Stimulated activated CD4-positive, alpha-beta T cell treated with anti-CD3 and anti-CD28 coated beads, Interleukin-1b, Interleukin-23, amount 100 ng/mL, for 48 hours (primary cell): ENCODE results near the gene SPACA6.

Source experiments
- DNase-seq: peaks from one replicate; pipeline ENCODE4 v3.0.0-alpha.2; 2020

SPACA6 gene

GRCh38 chr19:51739466-51740213 is 46.5 kb downstream of the SPACA6 start:
- no peak for DNase-seq

GRCh38 chr19:51740356-51740755 is 47.2 kb downstream of the SPACA6 start:
- DNase-seq: no peak

GRCh38 chr19:51742789-51743188 is 49.7 kb downstream of the SPACA6 start:
- DNase-seq: no peak

- DNase-seq: no peak
Measured at GRCh38 chr19:51743405-51743804, 50.3 kb downstream of the SPACA6 start.

- no peak for DNase-seq
Measured at GRCh38 chr19:51746731-51747130, 53.6 kb downstream of the SPACA6 start.

- no peak for DNase-seq
Measured at GRCh38 chr19:51749979-51750378, 56.8 kb downstream of the SPACA6 start.

GRCh38 chr19:51750400-51751094 is 57.4 kb downstream of the SPACA6 start:
- no peak for DNase-seq

GRCh38 chr19:51751655-51752054 is 58.5 kb downstream of the SPACA6 start, which contains the start of gene FPR1:
FPR1 (minus strand) TSS chr19:51751878; CDS start chr19:51746994, 4,884 bp downstream.
- no peak for DNase-seq

- no peak for DNase-seq
Measured at GRCh38 chr19:51754109-51754508, 61.0 kb downstream of the SPACA6 start.

GRCh38 chr19:51754770-51755169 is 61.6 kb downstream of the SPACA6 start:
- no peak for DNase-seq
